ENCODE results near the gene SRSF1. TPM values are rescaled to one million over a fixed set of nuclear protein-coding genes. Genes with fewer than 3 reads are reported as not detected.

SRSF1 gene
- total and polyA plus RNA-seq, 2 donors (not counting 1 experiment from before 2014, with no cell fraction given) = 191 to 307 TPM

GRCh38 chr17:58052945-58053715 lies 46.1 kb upstream of the SRSF1 start:
- no peak for TF ChIP-seq CTCF (conservative IDR thresholded peaks at IDR 0.05 in 1 of 2, IDR thresholded peaks at IDR 0.05 in 1 of 2; ENCODE audit: low read depth in 1 of 2, low read length in 2 of 2)
- no peak for TF ChIP-seq EZH2 (IDR thresholded peaks at IDR 0.05; ENCODE audit: low read length, missing control alignments)
- H3K27me3 ChIP-seq (ENCODE audit: control insufficient read depth, insufficient read depth, low read length) = peaks cover 10% of the 10 kb centered on the region
- H3K4me2 ChIP-seq (ENCODE audit: extremely low read depth, insufficient read depth, low read length) = no peak overlapping the region
- no peaks in the 10 kb centered on the region for H3K36me3 ChIP-seq (ENCODE audit: control insufficient read depth, insufficient read depth, low read length)
- H3K27ac ChIP-seq (ENCODE audit: insufficient read depth, low read length) = no peak overlapping the region
- no peaks in the 10 kb centered on the region for H3K9me3 ChIP-seq (ENCODE audit: control insufficient read depth, insufficient read depth, low read depth, low read length)
- H3K4me1 ChIP-seq (ENCODE audit: control insufficient read depth, extremely low read depth, insufficient read depth, low read length) = no peaks in the 10 kb centered on the region
- no peaks in the 10 kb centered on the region for H4K20me1 ChIP-seq (ENCODE audit: control insufficient read depth, extremely low read depth, insufficient read depth, low read length)
- DNase-seq (ENCODE audit: low read depth in 2 of 2) = no peak
- H2AFZ ChIP-seq (ENCODE audit: low read length) = no peak overlapping the region
- H3K9ac ChIP-seq (ENCODE audit: insufficient read depth, low read length) = no peak overlapping the region
- no peaks in the 10 kb centered on the region for H3K79me2 ChIP-seq (ENCODE audit: control insufficient read depth, insufficient read depth, low read length)
- H3K4me3 ChIP-seq (replicated peaks in 1 of 4; ENCODE audit: control extremely low read depth in 1 of 4, insufficient read depth in 1 of 4, low read depth in 3 of 4, low read length in 4 of 4) = no peak overlapping the region

- H2AFZ ChIP-seq (ENCODE audit: low read length) = no peak overlapping the region
- no peaks in the 10 kb centered on the region for H3K4me1 ChIP-seq (ENCODE audit: control insufficient read depth, extremely low read depth, insufficient read depth, low read length)
- H3K9ac ChIP-seq (ENCODE audit: insufficient read depth, low read length) = no peak overlapping the region
- H4K20me1 ChIP-seq (ENCODE audit: control insufficient read depth, extremely low read depth, insufficient read depth, low read length) = no peaks in the 10 kb centered on the region
- TF ChIP-seq CTCF (conservative IDR thresholded peaks at IDR 0.05 in 1 of 2, IDR thresholded peaks at IDR 0.05 in 1 of 2; ENCODE audit: low read depth in 1 of 2, low read length in 2 of 2) (no peak), EZH2 (IDR thresholded peaks at IDR 0.05; ENCODE audit: low read length, missing control alignments) (no peak)
- no peaks in the 10 kb centered on the region for H3K79me2 ChIP-seq (ENCODE audit: control insufficient read depth, insufficient read depth, low read length)
- no peak for DNase-seq (ENCODE audit: low read depth in 2 of 2)
- H3K4me3 ChIP-seq (replicated peaks in 1 of 4; ENCODE audit: control extremely low read depth in 1 of 4, insufficient read depth in 1 of 4, low read depth in 3 of 4, low read length in 4 of 4) = no peak overlapping the region
- no peaks in the 10 kb centered on the region for H3K9me3 ChIP-seq (ENCODE audit: control insufficient read depth, insufficient read depth, low read depth, low read length)
- no peak overlapping the region for H3K27ac ChIP-seq (ENCODE audit: insufficient read depth, low read length)
- H3K4me2 ChIP-seq (ENCODE audit: extremely low read depth, insufficient read depth, low read length) = no peak overlapping the region
- no peaks in the 10 kb centered on the region for H3K36me3 ChIP-seq (ENCODE audit: control insufficient read depth, insufficient read depth, low read length)
- H3K27me3 ChIP-seq (ENCODE audit: control insufficient read depth, insufficient read depth, low read length) = peaks cover 10% of the 10 kb centered on the region
These were observed 45.4 kb upstream of the SRSF1 start for GRCh38 chr17:58052407-58052806.

GRCh38 chr17:58051468-58051867 lies 44.4 kb upstream of the SRSF1 start:
- H4K20me1 ChIP-seq (ENCODE audit: control insufficient read depth, extremely low read depth, insufficient read depth, low read length) = no peaks in the 10 kb centered on the region
- H3K27ac ChIP-seq (ENCODE audit: insufficient read depth, low read length) = no peak overlapping the region

More at GRCh38 chr17:58051468-58051867, 44.4 kb upstream of the SRSF1 start:
- Histone ChIP-seq H3K36me3 (ENCODE audit: control insufficient read depth, insufficient read depth, low read length) (no peaks in the 10 kb centered on the region), H3K4me2 (ENCODE audit: extremely low read depth, insufficient read depth, low read length) (no peak overlapping the region), H3K79me2 (ENCODE audit: control insufficient read depth, insufficient read depth, low read length) (no peaks in the 10 kb centered on the region), H3K4me3 (replicated peaks in 1 of 4; ENCODE audit: control extremely low read depth in 1 of 4, insufficient read depth in 1 of 4, low read depth in 3 of 4, low read length in 4 of 4) (no peak overlapping the region), H3K9me3 (ENCODE audit: control insufficient read depth, insufficient read depth, low read depth, low read length) (no peaks in the 10 kb centered on the region), H3K4me1 (ENCODE audit: control insufficient read depth, extremely low read depth, insufficient read depth, low read length) (no peaks in the 10 kb centered on the region), H3K9ac (ENCODE audit: insufficient read depth, low read length) (no peak overlapping the region), H2AFZ (ENCODE audit: low read length) (no peak overlapping the region), H3K27me3 (ENCODE audit: control insufficient read depth, insufficient read depth, low read length) (peaks cover 10% of the 10 kb centered on the region)
- no peak for DNase-seq (ENCODE audit: low read depth in 2 of 2)
- no peak for TF ChIP-seq EZH2 (IDR thresholded peaks at IDR 0.05; ENCODE audit: low read length, missing control alignments)
- no peak for TF ChIP-seq CTCF (conservative IDR thresholded peaks at IDR 0.05 in 1 of 2, IDR thresholded peaks at IDR 0.05 in 1 of 2; ENCODE audit: low read depth in 1 of 2, low read length in 2 of 2)

Data from fibroblast of lung (primary cell).